ENCODE measurements around the gene SLC9A3. TPM values are rescaled to one million over a fixed set of nuclear protein-coding genes. Genes with fewer than 3 reads are reported as not detected.
A peak's percentile ranks its signal among the peaks of the same experiment; 100 is the strongest.

The SLC9A3 gene
- total and polyA plus RNA-seq, 2 experiments from 2014 or later, result 1.2 to 1.7 TPM

- in situ Hi-C loops (cut with MboI), result no loop called here
- H3K27me3 ChIP-seq (replicated peaks; ENCODE audit: insufficient read depth), result no peaks in the 10 kb centered on the region
- peak; percentile 92 for DNase-seq
- peaks cover 65% of the 10 kb centered on the region for H3K79me2 ChIP-seq (ENCODE audit: insufficient read depth)
- peak overlapping the region; percentile 16 for H3K4me2 ChIP-seq (ENCODE audit: unreplicated experiment)
- H3K36me3 ChIP-seq (ENCODE audit: low read depth), result peaks cover 21% of the 10 kb centered on the region; the same call in 1 of the 2 replicates
- no peaks in the 10 kb centered on the region for H3K9me3 ChIP-seq (ENCODE audit: low read depth)
- no peak overlapping the region for H3K4me3 ChIP-seq
- TF ChIP-seq EZH2 (IDR thresholded peaks at IDR 0.05; ENCODE audit: insufficient read depth, poor library complexity, severe bottlenecking), result no peak
- TF ChIP-seq EZH2phosphoT487 (IDR thresholded peaks at IDR 0.05; ENCODE audit: insufficient read depth, low read depth), result no peak
- H3K27ac ChIP-seq, result peak overlapping the region; percentile 83
- H4K20me1 ChIP-seq (ENCODE audit: insufficient read depth), result no peaks in the 10 kb centered on the region
- 54% methylated on average over 17 of the region's 17 CpGs for whole genome bisulfite sequencing, 2 experiments (ENCODE audit: low coverage in 1 of 2, low lambda C conversion rate in 2 of 2, missing lambda C conversion rate in 2 of 2)
- peaks cover 10% of the 10 kb centered on the region for H3F3A ChIP-seq (ENCODE audit: insufficient read depth)
- H3K9ac ChIP-seq, result peak overlapping the region; percentile 70
- no peak overlapping the region for H2AFZ ChIP-seq
- H3K4me1 ChIP-seq (ENCODE audit: insufficient read depth), result peaks cover 10% of the 10 kb centered on the region
- no peaks in the 10 kb centered on the region for H3K9me2 ChIP-seq (ENCODE audit: insufficient read depth)
Observed at GRCh38 chr5:458547-459353, 65.5 kb downstream of the SLC9A3 start.

GRCh38 chr5:457195-457961, 66.9 kb downstream of the SLC9A3 start:
- in situ Hi-C loops (cut with MboI), result no loop called here
- Histone ChIP-seq H4K20me1 (ENCODE audit: insufficient read depth) (no peaks in the 10 kb centered on the region), H3K4me2 (ENCODE audit: unreplicated experiment) (no peak overlapping the region), H3K9ac (no peak overlapping the region), H3F3A (ENCODE audit: insufficient read depth) (peaks cover 10% of the 10 kb centered on the region), H2AFZ (no peak overlapping the region), H3K27ac (no peak overlapping the region), H3K9me3 (ENCODE audit: low read depth) (no peaks in the 10 kb centered on the region), H3K79me2 (ENCODE audit: insufficient read depth) (peaks cover 77% of the 10 kb centered on the region), H3K27me3 (replicated peaks; ENCODE audit: insufficient read depth) (no peaks in the 10 kb centered on the region), H3K4me3 (no peak overlapping the region), H3K36me3 (ENCODE audit: low read depth) (peaks cover 25% of the 10 kb centered on the region), H3K4me1 (ENCODE audit: insufficient read depth) (peaks cover 10% of the 10 kb centered on the region), H3K9me2 (ENCODE audit: insufficient read depth) (no peaks in the 10 kb centered on the region)
- no peak for DNase-seq
- WGBS, 2 experiments (ENCODE audit: low coverage in 1 of 2, low lambda C conversion rate in 2 of 2, missing lambda C conversion rate in 2 of 2), result 96% methylated on average over 18 to 19 of the region's 19 CpGs
- TF ChIP-seq EZH2phosphoT487 (IDR thresholded peaks at IDR 0.05; ENCODE audit: insufficient read depth, low read depth) (no peak), EZH2 (IDR thresholded peaks at IDR 0.05; ENCODE audit: insufficient read depth, poor library complexity, severe bottlenecking) (no peak)

- DNase-seq, result no peak
- no peaks in the 10 kb centered on the region for H4K20me1 ChIP-seq (ENCODE audit: insufficient read depth)
- WGBS, 2 experiments (ENCODE audit: low coverage in 1 of 2, low lambda C conversion rate in 2 of 2, missing lambda C conversion rate in 2 of 2), result 93 to 96% methylated on average over 27 to 28 of the region's 28 CpGs
- no peaks in the 10 kb centered on the region for H3K27me3 ChIP-seq (replicated peaks; ENCODE audit: insufficient read depth)
- in situ Hi-C loops (cut with MboI), result no loop called here
- peaks cover 3% of the 10 kb centered on the region for H3K9me3 ChIP-seq (ENCODE audit: low read depth)
- H2AFZ ChIP-seq, result no peak overlapping the region
- no peak overlapping the region for H3K4me2 ChIP-seq (ENCODE audit: unreplicated experiment)
- H3K79me2 ChIP-seq (ENCODE audit: insufficient read depth), result peaks cover 86% of the 10 kb centered on the region
- TF ChIP-seq EZH2phosphoT487 (IDR thresholded peaks at IDR 0.05; ENCODE audit: insufficient read depth, low read depth) (no peak), EZH2 (IDR thresholded peaks at IDR 0.05; ENCODE audit: insufficient read depth, poor library complexity, severe bottlenecking) (no peak)
- H3K4me3 ChIP-seq, result no peak overlapping the region
- H3K4me1 ChIP-seq (ENCODE audit: insufficient read depth), result peaks cover 10% of the 10 kb centered on the region
- peaks cover 10% of the 10 kb centered on the region for H3F3A ChIP-seq (ENCODE audit: insufficient read depth)
- H3K27ac ChIP-seq, result no peak overlapping the region
- no peaks in the 10 kb centered on the region for H3K9me2 ChIP-seq (ENCODE audit: insufficient read depth)
- H3K36me3 ChIP-seq (ENCODE audit: low read depth), result peaks cover 33% of the 10 kb centered on the region
- H3K9ac ChIP-seq, result no peak overlapping the region
Observed at GRCh38 chr5:456351-457194, 67.7 kb downstream of the SLC9A3 start.

- no peak overlapping the region for H3K9ac ChIP-seq
- H3K27ac ChIP-seq, result no peak overlapping the region
- H3K79me2 ChIP-seq (ENCODE audit: insufficient read depth), result peaks cover 92% of the 10 kb centered on the region
- H3F3A ChIP-seq (ENCODE audit: insufficient read depth), result peaks cover 10% of the 10 kb centered on the region
- TF ChIP-seq EZH2 (IDR thresholded peaks at IDR 0.05; ENCODE audit: insufficient read depth, poor library complexity, severe bottlenecking) (no peak), EZH2phosphoT487 (IDR thresholded peaks at IDR 0.05; ENCODE audit: insufficient read depth, low read depth) (no peak)
- no peak overlapping the region for H3K4me2 ChIP-seq (ENCODE audit: unreplicated experiment)
- no peaks in the 10 kb centered on the region for H3K27me3 ChIP-seq (replicated peaks; ENCODE audit: insufficient read depth)
- whole genome bisulfite sequencing, 2 experiments (ENCODE audit: low coverage in 1 of 2, low lambda C conversion rate in 2 of 2, missing lambda C conversion rate in 2 of 2), result 90 to 92% methylated on average over 11 of the region's 11 CpGs
- H3K4me1 ChIP-seq (ENCODE audit: insufficient read depth), result peaks cover 10% of the 10 kb centered on the region
- no peaks in the 10 kb centered on the region for H4K20me1 ChIP-seq (ENCODE audit: insufficient read depth)
- H3K9me3 ChIP-seq (ENCODE audit: low read depth), result peaks cover 3% of the 10 kb centered on the region
- H3K36me3 ChIP-seq (ENCODE audit: low read depth), result peaks cover 41% of the 10 kb centered on the region
- no peak overlapping the region for H3K4me3 ChIP-seq
- in situ Hi-C loops (cut with MboI), result no loop called here
- no peak for DNase-seq
- no peaks in the 10 kb centered on the region for H3K9me2 ChIP-seq (ENCODE audit: insufficient read depth)
- no peak overlapping the region for H2AFZ ChIP-seq
Observed at GRCh38 chr5:455806-456205, 68.4 kb downstream of the SLC9A3 start.

Measured in GM23248 (cell line).